H9 (cell line): ENCODE measurements around the gene KRTAP12-2. TPM values are rescaled to one million over a fixed set of nuclear protein-coding genes. Genes with fewer than 3 reads are reported as not detected.

Experiments used
- DNase-seq: peaks from one replicate; pipeline ENCODE4 v3.0.0-alpha.2; 2017
- H2AFZ ChIP-seq: one replicate; pipeline ENCODE4 v1.6.1; 2013; ENCODE audit warnings: mild to moderate bottlenecking, low read length, control low read depth, moderate library complexity
- H2AK5ac ChIP-seq: 2 replicates; pipeline ENCODE4 v1.6.1; 2013; ENCODE audit warnings: low read length, control low read depth, mixed read lengths; ENCODE audit not compliant: insufficient read length
- H2BK120ac ChIP-seq: one replicate; pipeline ENCODE4 v1.6.1; 2013; ENCODE audit warnings: low read depth, mild to moderate bottlenecking, low read length, control low read depth, inconsistent platforms; ENCODE audit not compliant: poor library complexity, severe bottlenecking
- H2BK12ac ChIP-seq: 2 replicates; pipeline ENCODE4 v1.6.1; 2013; ENCODE audit warnings: low read length, control low read depth, mixed read lengths, low read depth; ENCODE audit not compliant: insufficient read length
- H2BK15ac ChIP-seq: 2 replicates; pipeline ENCODE4 v1.6.1; 2013; ENCODE audit warnings: low read depth, low read length, control low read depth
- H2BK20ac ChIP-seq: one replicate; pipeline ENCODE4 v1.6.1; 2013; ENCODE audit warnings: low read depth, mild to moderate bottlenecking, low read length, control low read depth, inconsistent platforms; ENCODE audit not compliant: poor library complexity, severe bottlenecking
- H2BK5ac ChIP-seq: 2 replicates; pipeline ENCODE4 v1.6.1; 2013; ENCODE audit warnings: low read length, control low read depth, mixed read lengths; ENCODE audit not compliant: insufficient read length
- H3K14ac ChIP-seq: 2 replicates; pipeline ENCODE4 v1.6.1; 2013; ENCODE audit warnings: low read length, control low read depth; ENCODE audit not compliant: insufficient read depth
- H3K18ac ChIP-seq: 2 replicates; pipeline ENCODE4 v1.6.1; 2013; ENCODE audit warnings: low read depth, mild to moderate bottlenecking, mixed read lengths, low read length, control low read depth; ENCODE audit not compliant: insufficient read length
- H3K23ac ChIP-seq: 2 replicates; pipeline ENCODE4 v1.6.1; 2013; ENCODE audit warnings: low read length, control low read depth, mixed read lengths, low read depth; ENCODE audit not compliant: insufficient read length
- H3K23me2 ChIP-seq: 2 replicates; pipeline ENCODE4 v1.6.1; 2013; ENCODE audit warnings: low read depth, mild to moderate bottlenecking, mixed read lengths, low read length, control low read depth; ENCODE audit not compliant: insufficient read length, poor library complexity, severe bottlenecking
- H3K27ac ChIP-seq: 2 replicates; pipeline ENCODE4 v1.5.1; 2013; ENCODE audit warnings: low read length, control low read depth, mixed read lengths, low read depth; ENCODE audit not compliant: insufficient read length
- H3K27me3 ChIP-seq: 2 replicates; pipeline ENCODE4 v1.6.1; 2013; ENCODE audit warnings: low read length, control low read depth, inconsistent platforms; ENCODE audit not compliant: insufficient read depth
- H3K4ac ChIP-seq: 2 replicates; pipeline ENCODE4 v1.6.1; 2013; ENCODE audit warnings: low read depth, mild to moderate bottlenecking, control low read depth, inconsistent platforms, low read length, moderate library complexity
- H3K4me1 ChIP-seq: 2 replicates; pipeline ENCODE4 v1.6.1; 2013; ENCODE audit warnings: low read length, control low read depth, inconsistent platforms; ENCODE audit not compliant: insufficient read depth
- H3K4me2 ChIP-seq: 2 replicates; pipeline ENCODE4 v1.6.1; 2013; ENCODE audit warnings: low read length, control low read depth, mixed read lengths; ENCODE audit not compliant: insufficient read length, insufficient read depth
- H3K56ac ChIP-seq: 2 replicates; pipeline ENCODE4 v1.6.1; 2013; ENCODE audit warnings: low read depth, mild to moderate bottlenecking, mixed read lengths, low read length, control low read depth; ENCODE audit not compliant: insufficient read length
- H3K79me1 ChIP-seq: 2 replicates; pipeline ENCODE4 v1.6.1; 2013; ENCODE audit warnings: low read depth, mild to moderate bottlenecking, moderate library complexity, low read length, control low read depth, inconsistent platforms; ENCODE audit not compliant: insufficient read depth, poor library complexity, severe bottlenecking
- H3K79me2 ChIP-seq: 2 replicates; pipeline ENCODE4 v1.6.1; 2013; ENCODE audit warnings: low read length, control low read depth, inconsistent platforms; ENCODE audit not compliant: insufficient read depth
- H3K9ac ChIP-seq: 2 replicates; pipeline ENCODE4 v1.6.1; 2013; ENCODE audit warnings: low read length, control low read depth, mixed read lengths; ENCODE audit not compliant: insufficient read length; ENCODE audit errors: extremely low read depth
- H3K9me3 ChIP-seq: one replicate; pipeline ENCODE4 v1.6.1; 2013; ENCODE audit warnings: low read depth, low read length, inconsistent platforms; ENCODE audit not compliant: control insufficient read depth
- H3T11ph ChIP-seq: one replicate; pipeline ENCODE4 v1.6.1; 2013; ENCODE audit warnings: mild to moderate bottlenecking, low read length, control low read depth, inconsistent platforms
- H4K20me1 ChIP-seq: one replicate; pipeline ENCODE4 v1.6.1; 2013; ENCODE audit not compliant: control insufficient read depth, insufficient read length, insufficient read depth
- H4K5ac ChIP-seq: 2 replicates; pipeline ENCODE4 v1.6.1; 2013; ENCODE audit warnings: low read depth, mild to moderate bottlenecking, mixed read lengths, low read length, control low read depth; ENCODE audit not compliant: insufficient read length
- H4K8ac ChIP-seq: replicated peaks from 2 replicates; pipeline ENCODE4 v1.6.1; 2013; ENCODE audit warnings: low read length, control low read depth, mixed read lengths, low read depth; ENCODE audit not compliant: insufficient read length
- H4K91ac ChIP-seq: 2 replicates; pipeline ENCODE4 v1.6.1; 2013; ENCODE audit warnings: low read depth, mild to moderate bottlenecking, moderate library complexity, mixed read lengths, low read length, control low read depth; ENCODE audit not compliant: insufficient read length
- H3K27ac Mint-ChIP-seq, 3 experiments: 2 replicates in 2 of 3; 3 replicates in 1 of 3; pipeline ENCODE4 v1.8.0; 2020 to 2021; ENCODE audit warnings: mixed read lengths in 3 of 3, mild to moderate bottlenecking in 1 of 3, moderate library complexity in 1 of 3
- H3K27me3 Mint-ChIP-seq: 2 replicates; pipeline ENCODE4 v1.8.0; 2021; ENCODE audit warnings: low read depth, mild to moderate bottlenecking, moderate library complexity, mixed read lengths
- H3K36me3 Mint-ChIP-seq, 3 experiments: 2 replicates in 2 of 3; 3 replicates in 1 of 3; pipeline ENCODE4 v1.8.0; 2020 to 2021; ENCODE audit warnings: low read depth in 3 of 3, mixed read lengths in 3 of 3; ENCODE audit not compliant: insufficient read depth in 1 of 3
- H3K4me1 Mint-ChIP-seq, 2 experiments: 2 replicates each; pipeline ENCODE4 v1.8.0; 2020; ENCODE audit warnings: mixed read lengths in 2 of 2
- H3K4me3 Mint-ChIP-seq, 2 experiments: 2 replicates in 1 of 2; 3 replicates in 1 of 2; pipeline ENCODE4 v1.8.0; 2020 to 2021; ENCODE audit warnings: mild to moderate bottlenecking in 2 of 2, mixed read lengths in 2 of 2, moderate library complexity in 1 of 2
- H3K9me3 Mint-ChIP-seq, 2 experiments: 2 replicates in 1 of 2; 3 replicates in 1 of 2; pipeline ENCODE4 v1.8.0; 2020; ENCODE audit warnings: mild to moderate bottlenecking in 2 of 2, mixed read lengths in 2 of 2, moderate library complexity in 1 of 2
- WGBS: extraction: QIAGEN DNeasy Blood & Tissue Kit; methylation state at CpG from one replicate; pipeline ENCODE4 v1.1.7; 2013; ENCODE audit warnings: missing lambda C conversion rate, low lambda C conversion rate, mixed read lengths; ENCODE audit not compliant: insufficient read length; ENCODE audit errors: extremely low coverage; 5-methylcytosine and 5-hydroxymethylcytosine counted together
- total RNA-seq: library from RNA; stranded (reverse); gene quantifications from 2 replicates; pipeline ENCODE4 v1.2.1, GENCODE V29; 2021
- TF ChIP-seq, protein P1 (sequence below): fragments of 200-600 bp; sonication (generic); conservative IDR thresholded peaks from 3 replicates; pipeline ENCODE4 v1.8.0; 2021; ENCODE audit warnings: antibody characterized with exemption, mild to moderate bottlenecking

The KRTAP12-2 gene
- total RNA-seq, 1 experiment from 2014 or later = not detected

DNA sequence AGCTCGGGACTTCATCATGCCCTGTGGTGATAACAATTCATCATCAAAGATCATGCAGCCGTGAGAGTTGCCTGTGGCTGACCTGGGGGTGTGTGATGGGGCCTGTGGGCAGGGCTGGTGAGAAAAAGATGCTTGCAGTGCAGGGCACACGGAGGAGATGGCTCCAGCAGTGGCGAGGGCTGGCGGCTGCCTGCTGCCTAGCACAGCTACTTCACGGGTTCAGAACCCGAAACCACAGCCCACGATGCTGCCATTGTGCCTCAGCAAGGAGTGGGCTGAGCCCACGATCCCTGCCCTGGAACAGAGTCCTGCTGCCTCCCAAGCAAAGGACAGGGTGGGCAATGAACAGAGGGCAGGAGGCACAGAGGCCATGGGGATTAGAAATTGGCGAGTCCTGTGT, 40.5 kb downstream of the KRTAP12-2 start:
- H3K23me2 ChIP-seq = no peaks in the 10 kb centered on the region
- peaks cover 7% of the 10 kb centered on the region for H3K27me3 Mint-ChIP-seq
- H3K9me3 Mint-ChIP-seq = peaks cover 36 to 37% of the 10 kb centered on the region in 2 experiments
- TF ChIP-seq, protein P1, sequence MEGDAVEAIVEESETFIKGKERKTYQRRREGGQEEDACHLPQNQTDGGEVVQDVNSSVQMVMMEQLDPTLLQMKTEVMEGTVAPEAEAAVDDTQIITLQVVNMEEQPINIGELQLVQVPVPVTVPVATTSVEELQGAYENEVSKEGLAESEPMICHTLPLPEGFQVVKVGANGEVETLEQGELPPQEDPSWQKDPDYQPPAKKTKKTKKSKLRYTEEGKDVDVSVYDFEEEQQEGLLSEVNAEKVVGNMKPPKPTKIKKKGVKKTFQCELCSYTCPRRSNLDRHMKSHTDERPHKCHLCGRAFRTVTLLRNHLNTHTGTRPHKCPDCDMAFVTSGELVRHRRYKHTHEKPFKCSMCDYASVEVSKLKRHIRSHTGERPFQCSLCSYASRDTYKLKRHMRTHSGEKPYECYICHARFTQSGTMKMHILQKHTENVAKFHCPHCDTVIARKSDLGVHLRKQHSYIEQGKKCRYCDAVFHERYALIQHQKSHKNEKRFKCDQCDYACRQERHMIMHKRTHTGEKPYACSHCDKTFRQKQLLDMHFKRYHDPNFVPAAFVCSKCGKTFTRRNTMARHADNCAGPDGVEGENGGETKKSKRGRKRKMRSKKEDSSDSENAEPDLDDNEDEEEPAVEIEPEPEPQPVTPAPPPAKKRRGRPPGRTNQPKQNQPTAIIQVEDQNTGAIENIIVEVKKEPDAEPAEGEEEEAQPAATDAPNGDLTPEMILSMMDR = no peak
- no peak overlapping the region for H2AK5ac ChIP-seq
- H3K9ac ChIP-seq = no peak overlapping the region
- H3K18ac ChIP-seq = no peak overlapping the region
- H3K27me3 ChIP-seq = no peaks in the 10 kb centered on the region
- no peak overlapping the region for H2BK120ac ChIP-seq
- H3K14ac ChIP-seq = no peak overlapping the region
- WGBS = no CpG with 5 or more reads among the region's 10 CpGs
- no peak overlapping the region for H3K4me3 Mint-ChIP-seq
- no peak for DNase-seq
- no peak overlapping the region for H3K56ac ChIP-seq
- no peaks in the 10 kb centered on the region for H3K79me2 ChIP-seq
- H3K27ac Mint-ChIP-seq = no peak overlapping the region
- H3K23ac ChIP-seq = no peak overlapping the region
- H2BK20ac ChIP-seq = no peak overlapping the region
- H3T11ph ChIP-seq = no peak overlapping the region
- H2BK5ac ChIP-seq = no peak overlapping the region
- peaks cover 11 to 28% (median 16%) of the 10 kb centered on the region in 3 experiments; a peak in 6 of 7 replicates for H3K36me3 Mint-ChIP-seq
- no peaks in the 10 kb centered on the region for H4K20me1 ChIP-seq
- no peak overlapping the region for H4K91ac ChIP-seq
- no peaks in the 10 kb centered on the region for H3K79me1 ChIP-seq
- H2BK12ac ChIP-seq = no peak overlapping the region
- no peaks in the 10 kb centered on the region for H3K9me3 ChIP-seq
- no peak overlapping the region for H2BK15ac ChIP-seq
- H4K5ac ChIP-seq = no peak overlapping the region
- H3K4ac ChIP-seq = no peak overlapping the region
- no peak overlapping the region for H3K4me2 ChIP-seq
- H3K4me1 ChIP-seq = no peaks in the 10 kb centered on the region
- H3K27ac ChIP-seq = no peak overlapping the region
- no peak overlapping the region for H4K8ac ChIP-seq
- no peak overlapping the region for H2AFZ ChIP-seq
- H3K4me1 Mint-ChIP-seq = peaks cover 3 to 7% of the 10 kb centered on the region in 2 experiments; a peak in 2 of 4 replicates
